ENCODE results near the gene IGFBP6.

Gene IGFBP6

DNA sequence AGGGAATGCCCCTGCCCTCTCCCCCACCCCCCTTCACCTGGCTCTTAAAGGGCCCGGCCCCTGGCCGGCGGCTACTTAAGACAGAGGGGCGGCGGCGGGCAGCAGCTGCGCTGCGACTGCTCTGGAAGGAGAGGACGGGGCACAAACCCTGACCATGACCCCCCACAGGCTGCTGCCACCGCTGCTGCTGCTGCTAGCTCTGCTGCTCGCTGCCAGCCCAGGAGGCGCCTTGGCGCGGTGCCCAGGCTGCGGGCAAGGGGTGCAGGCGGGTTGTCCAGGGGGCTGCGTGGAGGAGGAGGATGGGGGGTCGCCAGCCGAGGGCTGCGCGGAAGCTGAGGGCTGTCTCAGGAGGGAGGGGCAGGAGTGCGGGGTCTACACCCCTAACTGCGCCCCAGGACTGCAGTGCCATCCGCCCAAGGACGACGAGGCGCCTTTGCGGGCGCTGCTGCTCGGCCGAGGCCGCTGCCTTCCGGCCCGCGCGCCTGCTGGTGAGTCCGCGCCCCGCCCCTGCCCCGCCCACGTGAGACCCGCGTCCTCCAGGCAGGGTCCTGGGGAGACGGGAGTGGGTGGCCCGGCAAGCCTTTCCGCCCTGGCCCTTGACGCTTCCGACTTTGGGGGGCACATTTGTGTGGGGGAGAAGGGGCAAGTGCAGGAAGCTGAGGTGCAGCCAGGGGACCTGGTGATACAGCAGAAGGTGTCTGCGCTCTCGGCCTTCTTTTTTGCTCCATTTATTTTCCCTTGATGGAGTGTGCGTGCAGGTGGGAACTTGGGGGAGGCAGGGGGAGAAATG, at the start of gene IGFBP6:
IGFBP6 (plus strand) TSS at position 104 of the 790 bp plus-strand sequence; CDS start at position 155, 51 bp downstream.
- DNase-seq (ENCODE audit: low spot score): peak; percentile 56

DNA sequence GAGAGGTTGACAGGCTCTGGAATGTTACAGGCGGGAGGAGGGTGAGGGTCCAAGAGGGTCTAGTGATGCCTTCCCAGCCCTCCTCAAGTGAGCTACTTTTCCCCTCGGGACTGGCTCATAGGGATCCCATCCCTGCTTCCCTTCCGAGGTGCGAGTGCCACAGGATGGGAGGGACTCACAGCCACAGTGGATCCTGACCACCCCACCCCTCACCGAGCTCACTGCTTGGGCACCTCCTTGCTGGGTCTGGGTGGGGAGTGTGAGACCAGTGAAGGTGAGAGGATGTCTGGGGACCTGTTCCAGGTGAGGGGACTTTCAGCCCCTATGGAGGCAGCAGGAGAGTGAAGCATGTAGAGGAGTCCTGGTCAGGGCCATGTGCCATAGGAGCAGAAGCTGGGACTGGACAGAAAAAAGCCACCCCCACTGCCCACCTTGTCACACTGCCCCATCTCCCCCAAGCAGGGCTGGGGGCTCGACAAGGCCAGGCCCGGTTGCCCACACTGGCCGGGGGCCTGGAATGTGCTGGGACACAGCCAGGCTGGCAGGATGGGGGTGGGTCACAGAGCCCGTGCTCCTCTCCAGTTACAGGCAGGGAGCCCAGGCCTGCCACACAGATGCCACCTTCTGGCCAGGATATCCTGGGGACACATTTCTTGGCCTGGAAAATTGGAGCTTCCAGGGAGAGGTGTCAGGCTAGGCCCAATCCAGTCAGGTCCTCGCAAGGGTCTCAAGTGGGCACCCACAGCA, 49.3 kb upstream of the IGFBP6 start:
- no peak for DNase-seq (ENCODE audit: low spot score)

GRCh38 chr12:53048780-53049401, 48.6 kb upstream of the IGFBP6 start:
- no peak for DNase-seq (ENCODE audit: low spot score)

- no peak for DNase-seq (ENCODE audit: low spot score)
Measured at GRCh38 chr12:53049571-53050318, 47.7 kb upstream of the IGFBP6 start, which contains the start of gene TNS2. TSS of gene TNS2 (plus strand) at chr12:53050065. CDS start at chr12:53050186, 121 bp downstream.

DNA sequence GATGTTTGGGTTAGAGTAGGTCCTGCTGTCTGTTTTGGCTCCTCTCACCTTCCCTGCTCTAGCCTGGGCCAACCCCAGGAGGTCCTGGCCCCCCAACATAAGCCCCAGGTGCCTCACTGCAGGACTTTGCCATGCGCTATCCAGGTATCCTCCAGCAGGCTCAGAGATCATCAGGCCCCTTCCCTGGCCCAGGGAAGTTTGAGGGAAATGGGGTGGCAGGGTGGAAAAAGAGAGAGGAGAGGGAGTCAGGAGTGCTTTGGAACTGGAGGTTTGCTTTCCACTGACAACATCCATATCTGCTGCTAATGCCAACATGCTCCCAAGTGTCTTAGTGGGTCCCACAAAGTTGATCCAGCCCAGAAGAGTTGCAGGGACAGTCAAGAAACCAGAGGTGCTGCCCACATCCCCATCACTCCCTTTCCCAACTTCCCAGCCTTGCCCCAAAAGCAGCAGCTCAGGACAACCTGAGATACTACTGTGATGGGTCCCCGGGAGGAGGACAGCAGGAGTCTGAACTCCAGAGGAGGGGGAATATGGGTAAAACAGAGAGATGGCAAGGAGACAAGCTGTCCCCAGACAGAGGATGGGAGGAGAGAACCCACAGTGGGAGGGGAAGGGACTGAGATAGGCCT, 46.9 kb upstream of the IGFBP6 start:
- DNase-seq (ENCODE audit: low spot score): no peak

DNA sequence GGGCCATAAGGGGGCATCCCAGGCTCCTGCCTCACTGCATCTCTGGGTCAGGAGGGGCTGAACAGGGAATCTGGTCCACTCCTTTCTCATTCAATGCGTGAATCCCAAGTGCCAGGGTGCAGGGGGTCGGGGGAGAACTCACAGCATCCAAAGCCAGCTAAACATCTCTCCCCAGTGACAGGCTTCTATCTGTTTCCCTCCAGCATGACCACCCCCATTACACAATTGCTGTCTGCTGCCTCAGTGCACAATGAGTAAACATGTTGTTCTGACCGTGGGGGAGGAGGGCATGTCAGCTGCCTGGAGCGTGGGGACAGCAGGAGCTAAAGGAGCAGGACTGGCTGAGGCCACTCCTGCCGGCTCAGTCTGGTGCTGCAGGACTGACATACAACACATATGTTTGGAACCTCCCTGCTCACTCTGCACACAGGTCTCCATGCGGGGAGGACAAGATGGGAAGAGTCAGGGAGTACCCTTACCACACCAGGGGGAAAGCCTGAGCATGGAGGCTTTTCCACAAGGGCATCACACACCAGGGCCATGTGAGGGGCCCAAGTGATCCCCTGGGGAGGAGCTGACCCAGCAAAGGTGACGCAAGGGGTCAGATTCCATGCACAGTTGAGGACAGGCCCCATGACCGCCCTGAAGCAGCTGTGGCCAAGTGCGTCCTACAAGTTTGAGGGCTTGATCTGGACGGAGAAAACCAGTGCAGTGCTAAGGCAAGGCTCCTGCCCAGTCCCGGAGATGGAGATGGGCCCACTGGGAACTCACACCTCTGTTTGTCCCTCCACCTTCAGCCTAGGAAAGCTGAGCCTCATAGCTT, 46.2 kb upstream of the IGFBP6 start:
- DNase-seq (ENCODE audit: low spot score): no peak

DNA sequence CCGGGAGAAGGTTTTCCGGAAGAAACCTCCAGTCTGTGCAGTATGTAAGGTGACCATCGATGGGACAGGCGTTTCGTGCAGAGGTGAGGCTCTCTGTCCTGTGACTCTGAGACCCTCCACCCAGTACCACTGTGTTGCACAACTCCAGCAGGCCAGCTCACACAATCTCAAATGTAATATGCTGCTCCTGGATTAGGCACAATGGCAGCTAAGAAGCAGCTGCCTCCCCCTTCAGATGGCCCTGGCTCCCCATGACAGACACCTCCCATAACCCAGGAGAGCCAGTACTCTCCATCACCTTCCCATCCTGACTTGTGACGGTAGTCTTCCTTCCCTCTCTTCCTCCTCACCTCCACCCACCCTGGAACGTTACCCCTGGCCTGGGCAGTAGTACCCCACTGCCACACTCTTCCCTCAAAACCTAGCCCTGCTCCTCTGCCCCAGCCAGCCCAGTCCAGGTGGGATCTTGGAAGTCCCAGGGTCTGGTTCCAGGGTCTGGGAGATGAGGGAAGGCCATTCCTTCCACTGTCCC, 45.5 kb upstream of the IGFBP6 start:
- no peak for DNase-seq (ENCODE audit: low spot score)

- no peak for DNase-seq (ENCODE audit: low spot score)
Measured at GRCh38 chr12:53052419-53053217, 44.8 kb upstream of the IGFBP6 start.

DNA sequence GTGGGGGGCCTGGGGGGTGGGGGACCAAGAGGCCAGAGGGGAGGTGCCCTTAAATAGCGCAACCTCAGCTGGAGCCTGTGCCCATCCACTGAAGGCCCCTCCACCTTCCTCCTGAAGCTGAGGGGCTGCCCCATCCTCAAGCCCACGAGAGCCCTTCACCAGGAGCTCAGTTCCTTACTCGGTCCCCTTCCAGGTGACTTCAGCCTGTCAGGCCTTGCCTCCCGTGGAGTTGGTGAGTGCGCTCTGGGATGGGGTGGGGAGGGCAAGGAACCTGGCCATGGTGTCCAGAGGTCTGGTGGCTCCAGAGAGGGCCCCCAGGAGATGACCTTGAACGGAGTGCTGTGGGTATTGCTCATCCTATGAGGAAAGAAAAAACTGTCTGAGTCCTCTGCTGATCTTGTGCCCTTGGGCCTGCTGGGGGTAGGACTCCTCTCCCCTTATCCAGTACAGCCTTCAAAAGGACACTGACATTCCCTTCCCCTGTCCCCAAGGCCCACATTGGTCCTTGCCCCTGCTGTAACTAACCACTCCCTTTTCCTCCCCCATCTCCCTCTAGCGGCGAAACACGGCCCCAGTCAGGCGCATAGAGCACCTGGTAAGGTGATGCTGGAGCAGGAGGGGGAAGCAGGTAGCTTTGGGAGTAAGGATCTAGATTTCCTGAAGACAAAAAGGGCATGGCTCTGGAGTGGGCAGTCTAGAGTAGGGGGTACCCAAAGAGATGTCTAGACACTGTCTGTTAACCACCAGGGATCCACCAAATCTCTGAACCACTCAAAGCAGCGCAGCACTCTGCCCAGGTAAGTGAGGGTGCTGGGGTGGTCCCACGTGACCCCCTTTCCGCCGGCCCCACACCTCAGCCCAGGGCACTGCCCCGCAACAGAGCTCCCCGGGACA, 44.0 kb upstream of the IGFBP6 start:
- peak; percentile 39 for DNase-seq (ENCODE audit: low spot score)

DNA sequence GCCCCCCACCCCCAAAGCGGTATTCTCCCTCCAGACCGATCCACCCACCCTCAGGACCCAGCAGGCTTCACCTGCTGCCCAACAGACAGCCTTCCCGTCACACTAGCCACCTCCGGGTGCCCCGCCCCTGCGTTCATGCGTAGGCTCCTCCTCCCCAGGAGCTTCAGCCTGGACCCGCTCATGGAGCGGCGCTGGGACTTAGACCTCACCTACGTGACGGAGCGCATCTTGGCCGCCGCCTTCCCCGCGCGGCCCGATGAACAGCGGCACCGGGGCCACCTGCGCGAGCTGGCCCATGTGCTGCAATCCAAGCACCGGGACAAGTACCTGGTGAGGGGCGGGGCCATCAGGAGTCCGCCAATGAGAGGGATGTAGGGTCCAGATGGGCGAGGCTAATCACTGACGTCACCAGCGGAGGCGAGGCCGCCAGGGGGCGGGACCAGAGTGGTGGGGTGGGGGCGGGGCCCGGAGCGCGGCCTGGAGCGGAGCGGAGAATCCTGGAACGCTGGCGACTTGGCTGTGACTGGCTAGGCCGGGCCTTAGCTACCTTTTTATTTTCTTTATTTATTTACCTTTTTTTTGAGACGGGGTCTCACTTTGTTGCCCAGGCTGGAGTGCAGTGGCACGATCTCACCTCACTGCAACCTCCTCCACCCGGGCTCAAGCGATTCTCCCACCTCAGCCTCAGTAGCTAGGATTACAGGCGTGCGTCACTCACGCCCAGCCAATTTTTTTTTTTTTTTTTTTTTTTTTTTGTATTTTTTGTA, 43.2 kb upstream of the IGFBP6 start:
- peak; percentile 93 for DNase-seq (ENCODE audit: low spot score)

GRCh38 chr12:53055471-53056266, 41.8 kb upstream of the IGFBP6 start:
- DNase-seq (ENCODE audit: low spot score): no peak

- DNase-seq (ENCODE audit: low spot score): no peak
Measured at GRCh38 chr12:53056296-53056695, 41.2 kb upstream of the IGFBP6 start.

GRCh38 chr12:53056901-53057300, 40.6 kb upstream of the IGFBP6 start:
- DNase-seq (ENCODE audit: low spot score): no peak

- no peak for DNase-seq (ENCODE audit: low spot score)
Measured at GRCh38 chr12:53057816-53058500, 39.5 kb upstream of the IGFBP6 start.

DNA sequence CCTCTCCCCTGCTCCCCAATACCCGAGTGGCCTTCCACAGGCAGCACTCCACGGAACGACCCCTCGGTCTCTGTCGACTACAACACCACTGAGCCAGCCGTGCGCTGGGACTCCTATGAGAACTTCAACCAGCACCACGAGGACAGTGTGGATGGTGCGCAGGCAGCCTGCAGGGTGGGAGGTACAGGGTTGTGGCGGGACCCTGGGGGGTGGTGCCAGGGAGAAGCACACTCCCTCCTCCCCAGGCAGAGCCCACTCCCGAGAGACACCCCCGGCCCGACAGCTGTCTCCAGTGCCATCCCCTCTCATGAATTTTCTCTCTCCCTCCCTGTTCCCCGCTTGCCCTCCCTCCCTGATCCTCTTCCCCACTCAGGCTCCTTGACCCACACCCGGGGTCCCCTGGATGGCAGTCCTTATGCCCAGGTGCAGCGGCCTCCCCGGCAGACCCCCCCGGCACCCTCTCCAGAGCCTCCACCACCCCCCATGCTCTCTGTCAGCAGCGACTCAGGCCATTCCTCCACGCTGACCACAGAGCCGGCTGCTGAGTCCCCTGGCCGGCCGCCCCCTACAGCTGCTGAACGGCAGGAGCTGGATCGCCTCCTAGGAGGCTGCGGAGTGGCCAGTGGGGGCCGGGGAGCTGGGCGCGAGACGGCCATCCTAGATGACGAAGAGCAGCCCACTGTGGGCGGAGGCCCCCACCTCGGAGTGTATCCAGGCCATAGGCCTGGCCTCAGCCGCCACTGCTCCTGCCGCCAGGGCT, 38.6 kb upstream of the IGFBP6 start:
- DNase-seq (ENCODE audit: low spot score): no peak
